Lower leg skin (tissue), 3 donors: ENCODE results near the gene GPRASP2.

Source experiments
- CTCF ChIP-seq, 3 donors: fragments of 450-650 bp; IDR thresholded peaks; one replicate each; pipeline ENCODE4 v1.5.1; 2016; ENCODE audit warnings: antibody characterized with exemption in 3 of 3, mild to moderate bottlenecking in 3 of 3, moderate library complexity in 2 of 3
- POLR2A ChIP-seq, 2 donors: fragments of 450-650 bp; IDR thresholded peaks; one replicate each; pipeline ENCODE4 v1.6.1; 2016 to 2017; ENCODE audit warnings: antibody characterized with exemption in 2 of 2, mild to moderate bottlenecking in 1 of 2, moderate library complexity in 1 of 2

GRCh38 chrX:102765217-102765616 is 53.0 kb downstream of the GPRASP2 start:
- TF ChIP-seq POLR2A (IDR thresholded peaks at IDR 0.05) (no peak), CTCF (IDR thresholded peaks at IDR 0.05) (no peak)
